ENCODE results near the gene ZBTB9.

The ZBTB9 gene

GRCh38 chr6:33425668-33426577 lies 28.5 kb upstream of the ZBTB9 start:
- Histone ChIP-seq H2AFZ (ENCODE audit: low read depth, low read length) (peak overlapping the region; percentile 71), H3K79me2 (ENCODE audit: insufficient read depth, low read length) (peaks cover 36% of the 10 kb centered on the region), H4K20me1 (ENCODE audit: insufficient read depth, low read length) (peaks cover 23% of the 10 kb centered on the region), H3K9ac (ENCODE audit: low read depth, low read length) (peak overlapping the region; percentile 58), H3K4me2 (ENCODE audit: insufficient read depth, low read length) (peak overlapping the region; percentile 88), H3K27me3 (ENCODE audit: insufficient read depth, low read length, poor library complexity) (no peaks in the 10 kb centered on the region), H3K36me3 (ENCODE audit: insufficient read depth, low read length) (peaks cover 7% of the 10 kb centered on the region), H3K4me3 (ENCODE audit: low read depth in 1 of 2, low read length in 2 of 2) (peak overlapping the region; percentile 28 to 67; a peak in 3 of 4 replicates), H3K4me1 (ENCODE audit: insufficient read depth, low read length) (peaks cover 75% of the 10 kb centered on the region), H3K27ac (ENCODE audit: low read length) (peak overlapping the region; percentile 64), H3K9me3 (ENCODE audit: insufficient read depth, low read length, severe bottlenecking) (no peaks in the 10 kb centered on the region)
- TF ChIP-seq CTCF (IDR thresholded peaks at IDR 0.05; ENCODE audit: borderline replicate concordance, extremely low read depth, low read length, poor library complexity, severe bottlenecking): peak; percentile 73
- TF ChIP-seq EZH2 (IDR thresholded peaks at IDR 0.05; ENCODE audit: borderline replicate concordance, low read depth, low read length, severe bottlenecking): no peak
- DNase-seq (peak; percentile 87), ATAC-seq (ENCODE audit: insufficient read depth, low read depth) (peak; percentile 82)

- Histone ChIP-seq H3K4me2 (ENCODE audit: insufficient read depth, low read length) (peak overlapping the region; percentile 91), H3K36me3 (ENCODE audit: insufficient read depth, low read length) (peaks cover 7% of the 10 kb centered on the region), H3K27ac (ENCODE audit: low read length) (no peak overlapping the region), H4K20me1 (ENCODE audit: insufficient read depth, low read length) (peaks cover 23% of the 10 kb centered on the region), H2AFZ (ENCODE audit: low read depth, low read length) (no peak overlapping the region), H3K79me2 (ENCODE audit: insufficient read depth, low read length) (peaks cover 26% of the 10 kb centered on the region), H3K4me3 (ENCODE audit: low read depth in 1 of 2, low read length in 2 of 2) (peak overlapping the region in 1 of 2 experiments; percentile 59; a peak in 2 of 4 replicates), H3K4me1 (ENCODE audit: insufficient read depth, low read length) (peaks cover 75% of the 10 kb centered on the region), H3K27me3 (ENCODE audit: insufficient read depth, low read length, poor library complexity) (no peaks in the 10 kb centered on the region), H3K9ac (ENCODE audit: low read depth, low read length) (peak overlapping the region; percentile 56; the same call in 1 of the 2 replicates), H3K9me3 (ENCODE audit: insufficient read depth, low read length, severe bottlenecking) (no peaks in the 10 kb centered on the region)
- DNase-seq (no peak), ATAC-seq (ENCODE audit: insufficient read depth, low read depth) (no peak)
- TF ChIP-seq CTCF (IDR thresholded peaks at IDR 0.05; ENCODE audit: borderline replicate concordance, extremely low read depth, low read length, poor library complexity, severe bottlenecking): no peak
Measured at GRCh38 chr6:33426590-33427511, 27.5 kb upstream of the ZBTB9 start.

GRCh38 chr6:33427585-33428223 lies 26.7 kb upstream of the ZBTB9 start:
- Histone ChIP-seq H3K36me3 (ENCODE audit: insufficient read depth, low read length) (peaks cover 9% of the 10 kb centered on the region), H3K79me2 (ENCODE audit: insufficient read depth, low read length) (peaks cover 23% of the 10 kb centered on the region), H3K4me1 (ENCODE audit: insufficient read depth, low read length) (peaks cover 78% of the 10 kb centered on the region), H3K9me3 (ENCODE audit: insufficient read depth, low read length, severe bottlenecking) (no peaks in the 10 kb centered on the region), H3K4me3 (ENCODE audit: low read depth in 1 of 2, low read length in 2 of 2) (peak overlapping the region in 1 of 2 experiments; percentile 59; a peak in 2 of 4 replicates), H4K20me1 (ENCODE audit: insufficient read depth, low read length) (peaks cover 23% of the 10 kb centered on the region), H3K4me2 (ENCODE audit: insufficient read depth, low read length) (peak overlapping the region; percentile 91), H3K27me3 (ENCODE audit: insufficient read depth, low read length, poor library complexity) (no peaks in the 10 kb centered on the region), H2AFZ (ENCODE audit: low read depth, low read length) (no peak overlapping the region), H3K9ac (ENCODE audit: low read depth, low read length) (peak overlapping the region; percentile 56; the same call in 1 of the 2 replicates), H3K27ac (ENCODE audit: low read length) (no peak overlapping the region)
- ATAC-seq (ENCODE audit: insufficient read depth, low read depth): no peak
- DNase-seq: peak; percentile 52
- TF ChIP-seq CTCF (IDR thresholded peaks at IDR 0.05; ENCODE audit: borderline replicate concordance, extremely low read depth, low read length, poor library complexity, severe bottlenecking): no peak
- TF ChIP-seq EZH2 (IDR thresholded peaks at IDR 0.05; ENCODE audit: borderline replicate concordance, low read depth, low read length, severe bottlenecking): no peak

Data from DND-41 (cell line).